Measurements from ENCODE around the gene L3MBTL4.

- no peak for TF ChIP-seq POLR2A (IDR thresholded peaks at IDR 0.05)
- TF ChIP-seq CTCF (IDR thresholded peaks at IDR 0.05), result no peak
Observed at GRCh38 chr18:6202861-6203260, 211.8 kb downstream of the L3MBTL4 start.
